DMS153 treated with DMSO at 0.1 percent for 48 hours (cell line): ENCODE results near the gene GDF11.
A peak's percentile ranks its signal among the peaks of the same experiment; 100 is the strongest.
"Not testable (repeated sequence)": the region's sequence is repeated elsewhere in the genome, so short reads cannot be mapped to it uniquely, and the experiment has no call there.

Experiments used
- DNase-seq: peaks from one replicate; lab custom pipeline; 2025; ENCODE audit not compliant: unreplicated experiment; lab: John Stamatoyannopoulos, UW

The GDF11 gene

DNA sequence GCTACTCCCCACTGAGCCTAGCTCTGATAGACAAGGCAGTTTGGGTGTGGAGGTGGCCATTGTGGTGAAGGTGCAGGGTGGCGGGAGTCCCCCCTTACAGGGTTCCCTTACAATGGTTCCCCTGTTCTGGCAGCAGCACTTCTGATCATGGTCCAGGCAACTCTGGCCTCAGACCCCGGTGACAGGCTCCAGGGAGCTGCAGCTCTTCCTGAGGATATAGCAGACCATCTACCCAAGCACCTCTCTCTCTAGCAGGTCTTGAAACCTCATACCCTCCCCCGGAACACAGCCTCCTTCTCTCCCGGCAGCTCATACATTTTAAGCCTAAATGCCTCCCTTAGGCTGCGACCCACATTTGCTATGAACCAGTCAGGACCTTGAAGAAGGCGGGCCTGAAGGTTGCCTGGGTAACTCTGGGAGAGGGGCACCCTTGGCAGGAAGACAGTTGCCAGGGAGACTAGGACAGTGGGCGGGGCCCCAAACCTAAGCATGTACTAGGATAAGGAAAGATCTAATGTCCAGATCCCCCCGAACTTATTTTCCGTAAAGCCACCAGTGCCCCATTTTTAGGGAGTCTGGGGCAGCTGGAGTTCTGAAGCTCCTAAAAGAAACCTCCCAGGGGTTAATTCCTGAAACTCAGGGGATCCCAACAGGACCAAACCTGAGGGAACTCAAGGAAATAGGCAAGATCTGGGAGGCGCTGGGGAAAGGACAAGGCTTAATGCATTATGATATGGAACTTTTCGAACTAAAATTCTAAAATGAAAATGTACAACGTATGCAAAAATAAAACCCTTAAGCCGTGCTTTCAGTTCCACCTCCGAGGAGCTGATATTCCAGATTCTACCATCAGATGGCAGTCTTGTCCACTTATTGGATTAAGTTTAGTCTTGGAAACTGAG, 4.5 kb upstream of the GDF11 start:
- peak; percentile 76 for DNase-seq

DNA sequence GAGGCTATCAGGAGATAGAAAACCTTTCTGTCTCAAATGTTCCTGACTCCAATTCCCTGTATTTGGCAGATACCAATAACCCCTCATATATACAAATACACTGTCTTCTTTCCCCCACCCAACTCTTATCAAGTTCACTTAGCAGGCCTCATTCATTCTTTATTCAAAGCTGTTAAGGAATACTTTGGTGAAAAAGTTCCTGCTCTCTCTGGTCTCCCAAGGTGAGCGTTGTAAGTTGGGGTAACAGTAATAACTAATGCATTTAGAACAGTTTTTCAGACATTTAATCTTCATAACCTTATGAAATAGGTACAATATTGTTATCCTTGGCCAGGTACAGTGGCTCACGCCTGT, 3.9 kb upstream of the GDF11 start:
- DNase-seq: no peak

DNA sequence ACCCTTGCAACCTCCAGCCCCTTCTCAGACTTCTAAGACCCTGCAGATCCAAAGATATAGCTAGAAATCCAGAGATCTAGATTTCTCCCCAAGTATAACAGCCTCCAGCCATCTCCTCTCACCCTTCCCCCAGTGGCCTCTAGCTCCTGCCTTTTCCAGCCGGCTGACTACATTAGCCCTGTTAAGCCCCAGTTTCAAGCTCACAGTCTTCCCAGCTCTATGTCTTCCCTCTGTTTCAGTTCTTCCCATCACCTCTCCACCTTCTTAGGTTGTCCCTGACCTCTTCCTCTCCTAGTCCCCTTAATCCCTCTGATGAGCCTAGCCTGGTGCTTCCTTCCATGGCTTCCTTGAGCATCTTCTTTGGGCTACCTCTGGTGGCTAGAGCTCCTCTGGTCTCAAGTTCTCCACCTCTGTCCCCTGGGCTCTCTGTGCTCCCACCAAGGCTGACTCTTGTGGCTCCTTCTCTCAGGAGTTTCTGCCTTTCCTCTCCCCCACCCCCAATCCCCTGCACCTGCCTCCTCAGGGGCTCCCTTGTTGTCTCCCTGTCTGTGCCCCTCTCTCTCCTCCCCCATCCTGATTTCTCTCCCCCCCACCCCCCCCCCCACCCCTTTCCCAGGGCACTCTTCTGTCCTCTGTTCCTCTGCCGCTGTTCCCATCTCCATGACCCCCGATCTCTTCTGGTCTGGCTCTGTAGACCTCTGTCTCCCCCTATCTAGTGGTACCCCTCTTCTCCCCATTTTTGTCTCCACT, 816 bp upstream of the GDF11 start:
- DNase-seq: no peak

DNA sequence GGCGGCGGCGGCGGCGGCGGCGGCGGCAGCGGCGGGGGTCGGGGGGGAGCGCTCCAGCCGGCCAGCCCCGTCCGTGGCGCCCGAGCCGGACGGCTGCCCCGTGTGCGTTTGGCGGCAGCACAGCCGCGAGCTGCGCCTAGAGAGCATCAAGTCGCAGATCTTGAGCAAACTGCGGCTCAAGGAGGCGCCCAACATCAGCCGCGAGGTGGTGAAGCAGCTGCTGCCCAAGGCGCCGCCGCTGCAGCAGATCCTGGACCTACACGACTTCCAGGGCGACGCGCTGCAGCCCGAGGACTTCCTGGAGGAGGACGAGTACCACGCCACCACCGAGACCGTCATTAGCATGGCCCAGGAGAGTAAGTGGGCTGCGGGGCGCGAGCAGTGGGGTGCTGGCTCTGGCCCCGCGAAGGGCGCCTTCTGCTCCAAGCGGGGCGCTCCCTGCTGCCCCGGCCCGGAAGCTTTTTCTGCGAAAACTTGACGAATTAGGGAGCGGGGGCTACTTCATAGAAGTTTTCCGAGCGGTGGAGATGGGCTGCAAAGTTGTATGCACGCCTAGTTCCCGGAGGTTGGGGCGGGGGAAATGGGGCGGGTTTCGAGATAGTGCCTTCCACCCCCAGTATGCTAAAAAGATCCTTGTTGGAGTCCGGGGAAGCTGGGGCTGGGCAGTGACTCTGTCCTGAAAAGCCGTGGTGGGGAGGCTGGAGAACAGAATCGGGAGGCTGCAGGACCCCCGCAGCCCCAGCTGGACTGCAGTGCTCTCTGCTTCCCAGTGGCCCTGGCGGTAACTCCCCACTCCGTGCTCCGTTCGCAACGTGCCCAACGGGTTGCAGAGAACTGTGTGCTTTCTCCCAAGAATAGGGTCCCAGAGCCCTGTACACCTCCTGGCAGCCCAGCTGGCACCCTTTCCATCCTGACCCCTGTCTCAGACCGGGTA, 751 bp downstream of the GDF11 start:
- no peak for DNase-seq

DNA sequence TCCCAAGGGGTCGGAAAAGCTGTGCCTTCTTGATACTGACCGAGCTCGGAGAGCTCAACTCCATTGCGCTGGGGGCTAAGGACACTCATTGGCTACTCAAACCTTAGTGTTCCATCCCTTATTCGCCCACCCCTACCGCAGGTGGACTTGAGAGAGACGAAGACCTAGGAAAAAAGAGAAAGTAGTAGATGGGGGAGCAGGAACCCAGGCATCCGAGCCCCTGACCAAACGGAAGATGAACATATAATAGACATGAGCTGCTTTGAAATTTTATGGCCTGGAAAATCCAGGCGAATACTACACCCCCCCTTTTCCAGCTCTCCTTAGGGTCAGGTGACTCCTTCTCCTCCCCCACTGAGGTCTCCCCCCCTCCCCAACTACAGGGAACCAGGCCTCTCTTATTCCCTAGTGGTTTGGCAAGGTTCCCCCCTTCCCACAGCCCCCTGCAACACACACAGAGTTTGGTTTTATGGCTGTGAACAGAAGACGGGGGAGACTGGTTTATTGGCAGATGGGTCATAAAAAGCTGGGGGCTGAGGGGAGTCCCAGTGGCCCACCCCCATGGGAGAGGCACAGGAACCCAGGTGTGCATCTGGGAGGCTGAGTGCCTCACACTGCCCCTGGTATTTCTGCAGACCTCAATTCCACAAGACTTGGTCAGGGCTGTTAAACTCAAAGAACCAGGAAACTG, 1.6 kb downstream of the GDF11 start:
- no peak for DNase-seq

DNA sequence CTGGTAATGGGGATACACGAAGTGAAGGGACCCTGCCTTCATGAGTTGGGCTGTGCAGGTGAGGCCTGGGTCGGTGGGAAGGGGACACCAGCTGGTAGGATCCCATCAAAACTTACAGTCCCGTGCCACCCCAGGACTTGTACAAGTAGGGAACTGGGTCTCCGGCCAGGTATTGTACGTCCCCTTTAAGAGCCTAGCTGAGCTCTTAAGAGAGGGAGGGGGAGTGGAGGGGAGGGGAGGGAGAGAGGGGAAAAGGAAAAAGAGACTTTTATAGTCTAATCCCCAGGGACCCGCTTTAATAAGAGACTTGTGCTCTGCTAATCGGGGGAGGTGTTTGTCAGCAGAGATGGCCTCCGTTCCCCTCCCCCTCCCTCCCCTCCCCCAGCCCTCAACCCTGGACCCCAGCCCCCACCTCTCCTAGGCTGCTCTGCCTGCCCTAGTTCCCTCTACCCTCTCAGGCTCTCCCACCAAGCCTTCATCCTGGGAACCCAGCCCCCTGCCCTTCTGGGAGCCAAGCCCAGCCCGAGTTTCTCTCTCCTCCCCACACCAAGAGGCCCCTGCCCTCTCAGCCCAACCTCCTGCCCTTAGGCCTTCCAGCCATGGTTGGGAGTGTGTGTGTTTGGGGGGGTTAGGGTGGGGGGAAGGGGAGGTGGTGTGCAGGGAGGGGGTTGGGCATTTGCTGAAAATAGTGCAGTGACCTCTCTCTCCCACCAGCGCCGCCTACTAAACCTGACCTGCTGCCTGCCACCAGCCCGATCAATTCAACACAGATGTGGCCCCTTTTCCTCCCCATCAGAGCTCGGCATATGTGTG, 2.6 kb downstream of the GDF11 start:
- peak; percentile 87 for DNase-seq

DNA sequence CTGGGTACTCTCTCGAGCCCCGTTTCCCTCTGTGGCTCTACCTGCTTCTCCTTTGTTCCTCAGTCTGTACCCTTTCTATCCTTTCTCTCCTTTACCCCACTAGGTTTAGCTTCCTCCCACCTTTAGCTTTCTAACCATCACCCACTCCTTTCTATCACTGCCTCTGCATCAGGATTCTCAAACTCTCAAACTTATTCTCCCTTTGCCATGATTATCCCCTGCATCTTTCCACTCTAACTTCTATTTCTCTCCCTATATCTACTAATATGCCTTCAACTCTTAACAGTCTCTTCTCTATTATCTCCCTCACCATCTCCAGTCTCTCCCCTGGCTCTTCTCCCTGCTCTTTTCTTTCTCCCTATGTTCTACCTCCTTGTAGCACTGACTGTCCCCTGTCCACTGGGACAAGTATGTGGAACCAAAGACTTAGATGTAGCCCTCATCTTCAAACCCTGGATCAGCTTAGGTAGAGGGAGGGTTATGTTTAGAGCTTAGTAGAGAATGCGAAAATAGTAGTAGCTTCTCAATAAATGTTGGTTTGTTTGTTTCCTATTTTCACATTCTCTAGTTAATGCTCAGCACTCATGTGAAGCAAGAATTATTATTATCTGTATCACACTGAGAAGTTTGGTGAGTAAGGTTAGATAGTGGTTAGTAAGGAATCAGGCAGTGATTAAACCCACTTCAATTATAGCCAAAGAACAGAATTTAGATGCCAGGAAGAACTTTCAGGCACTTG, 3.4 kb downstream of the GDF11 start:
- no peak for DNase-seq

DNA sequence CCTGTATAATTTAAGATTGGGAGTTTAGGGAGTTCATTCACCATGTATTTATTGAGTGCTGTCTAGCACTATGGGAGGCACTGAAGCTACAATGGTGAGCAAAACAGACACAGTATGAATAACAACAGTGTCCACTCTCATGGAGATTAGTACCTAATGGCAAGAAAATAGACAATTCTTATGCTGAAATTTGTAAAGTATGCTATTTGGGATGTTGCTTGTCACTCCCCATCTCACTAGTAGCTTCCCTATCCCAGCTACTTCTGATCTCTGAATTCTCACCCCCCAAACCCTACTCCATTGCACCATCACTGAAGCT, 4.0 kb downstream of the GDF11 start:
- DNase-seq: no peak

DNA sequence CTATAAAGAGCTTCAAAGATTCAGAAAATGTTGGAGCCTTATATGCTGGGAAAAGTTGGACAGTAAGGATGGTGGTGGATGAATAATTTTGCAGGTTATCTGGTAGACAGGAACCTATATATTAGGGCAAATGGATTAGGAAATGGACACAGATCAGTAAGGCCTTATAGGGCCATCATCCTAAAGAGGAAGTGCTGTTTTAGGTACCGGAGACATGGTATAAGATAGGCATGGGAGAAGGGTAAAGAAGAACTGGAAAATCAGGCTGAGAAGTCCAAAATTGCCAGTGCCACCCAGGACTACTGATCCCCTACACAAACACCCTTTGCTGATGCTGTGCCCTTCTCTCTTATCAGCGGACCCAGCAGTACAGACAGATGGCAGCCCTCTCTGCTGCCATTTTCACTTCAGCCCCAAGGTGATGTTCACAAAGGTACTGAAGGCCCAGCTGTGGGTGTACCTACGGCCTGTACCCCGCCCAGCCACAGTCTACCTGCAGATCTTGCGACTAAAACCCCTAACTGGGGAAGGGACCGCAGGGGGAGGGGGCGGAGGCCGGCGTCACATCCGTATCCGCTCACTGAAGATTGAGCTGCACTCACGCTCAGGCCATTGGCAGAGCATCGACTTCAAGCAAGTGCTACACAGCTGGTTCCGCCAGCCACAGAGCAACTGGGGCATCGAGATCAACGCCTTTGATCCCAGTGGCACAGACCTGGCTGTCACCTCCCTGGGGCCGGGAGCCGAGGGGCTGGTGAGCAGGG, 5.5 kb downstream of the GDF11 start:
- DNase-seq: no peak

DNA sequence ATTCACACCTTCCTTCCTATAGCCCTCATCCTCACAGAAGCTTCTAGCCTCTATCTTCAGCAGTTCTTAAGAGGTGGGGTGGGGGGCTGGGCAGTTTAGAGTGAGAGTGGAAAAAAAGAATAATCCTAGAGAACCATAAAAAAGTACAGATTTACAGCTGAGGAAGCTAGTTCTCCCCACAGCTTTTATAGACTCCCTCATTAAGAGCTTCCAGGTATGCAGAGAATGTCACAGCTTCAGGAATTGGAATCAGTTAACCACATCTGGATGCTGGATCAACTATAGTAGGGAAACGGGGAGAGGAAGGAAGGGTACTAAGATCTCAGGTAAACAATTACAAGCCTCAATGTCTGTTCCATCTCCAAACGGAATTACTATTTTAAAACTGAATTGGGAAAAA, 12.3 kb downstream of the GDF11 start:
- DNase-seq: no peak

DNA sequence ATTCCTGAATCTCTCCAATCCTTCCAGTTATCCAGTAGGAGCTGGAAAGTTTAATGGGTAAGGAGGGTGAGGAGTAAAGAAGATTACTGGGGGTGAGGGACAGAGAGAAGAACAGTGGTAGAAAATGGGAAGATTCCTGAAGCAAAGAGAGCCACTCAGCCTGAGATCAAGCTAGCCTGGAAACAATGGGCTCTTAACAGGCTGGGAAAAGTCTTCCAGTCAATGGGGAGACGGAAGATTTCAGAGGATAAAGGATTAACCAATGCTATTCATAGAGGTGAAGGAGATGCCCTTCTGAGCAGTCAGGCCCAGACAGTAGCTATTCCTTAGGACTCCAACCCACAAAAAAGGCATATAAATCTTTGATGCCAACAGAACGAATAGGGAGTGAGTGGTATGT, 14.8 kb downstream of the GDF11 start:
- no peak for DNase-seq

DNA sequence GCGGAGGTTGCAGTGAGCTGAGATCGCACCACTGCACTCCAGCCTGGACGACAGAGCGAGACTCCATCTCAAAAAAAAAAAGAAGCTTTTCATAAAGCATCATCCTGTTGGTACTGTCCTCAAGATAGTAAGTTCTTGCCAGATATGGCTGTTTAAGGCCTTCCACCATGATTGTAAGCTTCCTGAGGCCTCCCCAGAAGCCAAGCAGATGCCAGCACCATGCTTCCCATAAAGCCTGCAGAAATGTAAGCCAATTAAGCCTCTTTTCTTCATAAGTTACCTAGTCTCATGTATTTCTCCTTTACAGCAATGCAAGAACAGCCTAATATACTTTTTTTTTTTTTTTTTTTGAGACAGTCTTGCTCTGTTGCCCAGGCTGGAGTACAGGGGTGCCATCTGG, 15.7 kb downstream of the GDF11 start:
- not testable (repeated sequence) for DNase-seq

DNA sequence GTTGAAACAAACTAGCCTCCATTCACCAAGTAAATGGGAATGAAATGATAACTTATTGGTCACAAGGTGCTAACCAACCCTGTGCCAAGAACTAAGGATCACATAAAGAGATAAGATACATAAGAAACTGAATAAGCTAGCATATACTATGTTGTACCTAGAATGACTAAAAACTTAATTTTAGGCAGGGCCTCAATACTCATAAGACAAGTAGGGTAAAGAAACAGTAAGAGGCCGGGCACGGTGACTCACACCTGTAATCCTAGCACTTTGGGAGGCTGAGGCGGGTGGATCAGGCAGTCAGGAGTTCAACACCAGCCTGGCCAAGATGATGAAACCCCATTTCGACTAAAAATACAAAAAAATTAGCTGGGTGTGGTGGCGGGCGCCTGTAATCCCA, 17.7 kb downstream of the GDF11 start:
- no peak for DNase-seq

DNA sequence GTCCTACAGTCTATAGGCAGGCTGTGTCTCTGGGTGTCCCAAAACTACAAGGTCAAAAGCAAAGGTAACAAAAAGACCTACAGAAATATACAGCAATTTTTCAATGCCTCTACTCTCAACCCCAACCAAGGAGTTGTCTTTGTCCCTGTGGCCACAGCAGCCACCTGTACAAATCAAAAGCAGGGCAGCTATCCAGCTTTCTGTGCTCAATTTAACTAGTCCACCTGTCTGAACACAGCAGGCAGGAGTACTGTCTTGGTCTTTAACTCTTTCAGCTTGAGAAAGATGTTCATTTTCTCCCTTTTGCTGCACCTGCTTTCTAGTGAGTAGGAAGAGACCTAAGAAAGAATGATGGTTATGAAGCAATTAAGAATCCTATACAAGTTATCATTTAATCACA, 19.7 kb downstream of the GDF11 start:
- no peak for DNase-seq

DNA sequence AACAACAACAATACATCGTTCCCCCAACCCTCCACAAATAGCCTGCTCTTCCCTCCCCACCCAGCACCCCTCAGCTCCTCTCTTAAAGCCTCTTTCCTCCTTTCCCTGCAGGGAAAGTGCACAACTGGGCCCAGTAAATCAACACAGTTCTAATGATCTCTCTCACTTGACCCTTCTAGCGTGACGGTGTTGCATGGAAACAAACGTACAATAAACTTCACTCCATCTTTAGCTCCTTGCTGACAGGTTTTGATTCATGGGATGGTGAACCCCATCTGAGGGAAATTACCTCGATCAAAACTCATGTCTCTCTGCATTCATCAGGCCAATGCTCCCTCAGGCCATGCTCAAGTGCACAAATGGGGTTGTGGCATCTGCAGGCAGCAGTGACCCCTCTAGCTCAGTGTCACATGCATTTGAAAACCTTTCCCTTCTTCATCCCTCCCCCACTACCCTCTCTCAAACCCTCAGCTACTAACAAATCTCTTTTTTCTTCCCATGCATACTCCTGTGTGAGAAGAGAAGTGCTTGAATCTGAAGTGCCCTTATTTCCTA, 22.9 kb downstream of the GDF11 start:
- no peak for DNase-seq

DNA sequence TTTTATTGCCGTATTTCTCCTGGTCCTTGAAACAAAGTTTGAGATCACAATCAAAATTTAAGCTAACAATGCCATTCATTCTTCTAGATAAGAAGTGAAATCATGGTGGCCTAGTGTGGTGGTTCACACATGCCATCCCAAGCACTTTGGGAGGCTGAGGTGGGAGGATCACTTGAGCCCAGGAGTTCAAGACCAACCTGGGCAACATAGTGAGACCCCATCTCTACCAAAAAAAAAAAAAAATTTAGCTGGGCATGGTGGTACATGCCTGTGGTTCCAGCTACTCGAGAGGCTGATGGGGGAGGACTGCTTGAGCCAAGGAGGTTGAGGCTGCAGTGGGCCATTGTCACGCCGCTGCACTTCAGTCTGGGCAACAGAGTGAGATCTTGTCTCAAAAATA, 24.2 kb downstream of the GDF11 start:
- no peak for DNase-seq

DNA sequence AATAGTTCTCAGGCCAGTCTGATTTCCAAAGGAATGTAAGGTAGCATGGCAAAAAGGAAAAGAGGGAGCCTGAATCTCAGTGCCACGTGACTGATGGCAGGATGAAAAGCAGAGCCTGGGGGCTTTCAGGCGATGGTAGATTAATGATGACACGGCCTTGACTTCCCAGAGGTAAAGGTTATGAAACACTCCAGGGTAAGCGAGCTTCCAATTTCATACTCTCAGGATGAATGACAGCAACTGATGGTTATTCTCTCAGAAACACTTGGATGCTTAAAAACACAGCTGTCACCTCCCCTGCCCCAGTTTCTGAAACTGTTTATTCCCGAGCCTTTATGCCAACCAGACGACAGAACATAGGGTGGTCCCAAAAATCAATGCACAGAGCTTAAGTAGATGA, 28.8 kb downstream of the GDF11 start:
- DNase-seq: no peak

DNA sequence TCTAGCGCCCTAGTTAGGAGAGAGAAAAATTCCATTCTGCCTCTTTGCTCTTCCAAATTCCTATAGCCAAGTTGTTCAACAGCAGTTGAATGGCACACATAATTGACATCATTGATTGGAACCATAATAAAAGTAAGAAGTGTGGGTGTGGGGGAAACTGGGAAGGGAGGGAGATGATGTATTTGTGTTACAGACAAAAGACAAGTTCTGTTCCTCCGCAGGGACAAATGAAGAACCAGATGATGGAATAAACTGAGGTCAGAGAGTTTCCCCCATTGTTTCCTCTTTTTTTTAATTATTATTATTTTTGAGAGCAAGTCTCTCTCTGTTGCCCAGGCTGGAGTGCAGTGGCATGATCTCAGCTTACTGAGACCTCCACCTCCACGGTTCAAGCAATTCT, 34.9 kb downstream of the GDF11 start:
- no peak for DNase-seq
